Measurements from ENCODE around the gene NEMP2.

NEMP2 gene

GRCh38 chr2:190528521-190529001 is 6.0 kb downstream of the NEMP2 start:
- TF ChIP-seq CEBPB (IDR thresholded peaks at IDR 0.05) (peak; percentile 77), YY1 (IDR thresholded peaks at IDR 0.05; ENCODE audit: low read depth) (no peak), USF1 (IDR thresholded peaks at IDR 0.05) (no peak), EGR1 (IDR thresholded peaks at IDR 0.05) (no peak), ZBTB7A (IDR thresholded peaks at IDR 0.05; ENCODE audit: low read depth) (no peak), RAD21 (IDR thresholded peaks at IDR 0.05; ENCODE audit: low read depth) (no peak)

- TF ChIP-seq CEBPB (IDR thresholded peaks at IDR 0.05): no peak
Observed at GRCh38 chr2:190527918-190528317, 6.6 kb downstream of the NEMP2 start.

GRCh38 chr2:190527214-190527613 is 7.3 kb downstream of the NEMP2 start:
- TF ChIP-seq RAD21 (IDR thresholded peaks at IDR 0.05; ENCODE audit: low read depth): no peak
- TF ChIP-seq MAX (IDR thresholded peaks at IDR 0.05): no peak
- no peak for TF ChIP-seq TAF1 (IDR thresholded peaks at IDR 0.05; ENCODE audit: low read depth)
- TF ChIP-seq YY1 (IDR thresholded peaks at IDR 0.05; ENCODE audit: low read depth): no peak
- no peak for TF ChIP-seq FOXM1 (IDR thresholded peaks at IDR 0.05; ENCODE audit: borderline replicate concordance, low read depth)
- no peak for TF ChIP-seq CEBPB (IDR thresholded peaks at IDR 0.05)
- TF ChIP-seq TEAD4 (IDR thresholded peaks at IDR 0.05): no peak
- TF ChIP-seq USF1 (IDR thresholded peaks at IDR 0.05): no peak
- TF ChIP-seq NFIC (IDR thresholded peaks at IDR 0.05): no peak
- TF ChIP-seq CREB1 (IDR thresholded peaks at IDR 0.05; ENCODE audit: low read depth): no peak
- TF ChIP-seq EGR1 (IDR thresholded peaks at IDR 0.05): no peak
- TF ChIP-seq TCF12 (IDR thresholded peaks at IDR 0.05; ENCODE audit: low read depth): no peak
- no peak for TF ChIP-seq ZBTB7A (IDR thresholded peaks at IDR 0.05; ENCODE audit: low read depth)
- TF ChIP-seq REST (IDR thresholded peaks at IDR 0.05; ENCODE audit: low read depth): no peak
- TF ChIP-seq EP300 (IDR thresholded peaks at IDR 0.05; ENCODE audit: borderline replicate concordance): no peak

- TF ChIP-seq CREB1 (IDR thresholded peaks at IDR 0.05; ENCODE audit: low read depth) (no peak), ZBTB7A (IDR thresholded peaks at IDR 0.05; ENCODE audit: low read depth) (no peak), TAF1 (IDR thresholded peaks at IDR 0.05; ENCODE audit: low read depth) (no peak), USF1 (IDR thresholded peaks at IDR 0.05) (no peak), MAX (IDR thresholded peaks at IDR 0.05) (no peak), EGR1 (IDR thresholded peaks at IDR 0.05) (no peak), TEAD4 (IDR thresholded peaks at IDR 0.05) (no peak), NFIC (IDR thresholded peaks at IDR 0.05) (no peak), FOXM1 (IDR thresholded peaks at IDR 0.05; ENCODE audit: borderline replicate concordance, low read depth) (no peak), REST (IDR thresholded peaks at IDR 0.05; ENCODE audit: low read depth) (no peak), RAD21 (IDR thresholded peaks at IDR 0.05; ENCODE audit: low read depth) (no peak), YY1 (IDR thresholded peaks at IDR 0.05; ENCODE audit: low read depth) (no peak), CEBPB (IDR thresholded peaks at IDR 0.05) (no peak), EP300 (IDR thresholded peaks at IDR 0.05; ENCODE audit: borderline replicate concordance) (no peak), TCF12 (IDR thresholded peaks at IDR 0.05; ENCODE audit: low read depth) (no peak)
Observed at GRCh38 chr2:190526105-190526750, 8.3 kb downstream of the NEMP2 start.

GRCh38 chr2:190524928-190525327 is 9.6 kb downstream of the NEMP2 start:
- no peak for TF ChIP-seq NFIC (IDR thresholded peaks at IDR 0.05)
